HUES6 (cell line): ENCODE measurements around the gene KBTBD12.

ENCODE experiments used
- H3K27ac ChIP-seq: 2 replicates; pipeline ENCODE4 v1.7.0; 2013; ENCODE audit warnings: low read depth, mild to moderate bottlenecking, low read length, inconsistent platforms
- H3K27me3 ChIP-seq: 2 replicates; pipeline ENCODE4 v1.6.1; 2013; ENCODE audit warnings: low read length; ENCODE audit not compliant: control insufficient read depth, insufficient read depth
- H3K36me3 ChIP-seq: 2 replicates; pipeline ENCODE4 v1.6.1; 2013; ENCODE audit warnings: low read length; ENCODE audit not compliant: control insufficient read depth, insufficient read depth
- H3K4me1 ChIP-seq: 2 replicates; pipeline ENCODE4 v1.6.1; 2013; ENCODE audit warnings: low read length; ENCODE audit not compliant: control insufficient read depth, insufficient read depth
- H3K4me3 ChIP-seq: 2 replicates; pipeline ENCODE4 v1.5.1; 2013; ENCODE audit warnings: low read depth, low read length
- H3K9ac ChIP-seq: one replicate; pipeline ENCODE4 v1.6.1; 2013; ENCODE audit warnings: mild to moderate bottlenecking, low read length
- H3K9me3 ChIP-seq: 2 replicates; pipeline ENCODE4 v1.6.1; 2013; ENCODE audit warnings: low read depth, low read length; ENCODE audit not compliant: control insufficient read depth, insufficient read depth

KBTBD12 gene

DNA sequence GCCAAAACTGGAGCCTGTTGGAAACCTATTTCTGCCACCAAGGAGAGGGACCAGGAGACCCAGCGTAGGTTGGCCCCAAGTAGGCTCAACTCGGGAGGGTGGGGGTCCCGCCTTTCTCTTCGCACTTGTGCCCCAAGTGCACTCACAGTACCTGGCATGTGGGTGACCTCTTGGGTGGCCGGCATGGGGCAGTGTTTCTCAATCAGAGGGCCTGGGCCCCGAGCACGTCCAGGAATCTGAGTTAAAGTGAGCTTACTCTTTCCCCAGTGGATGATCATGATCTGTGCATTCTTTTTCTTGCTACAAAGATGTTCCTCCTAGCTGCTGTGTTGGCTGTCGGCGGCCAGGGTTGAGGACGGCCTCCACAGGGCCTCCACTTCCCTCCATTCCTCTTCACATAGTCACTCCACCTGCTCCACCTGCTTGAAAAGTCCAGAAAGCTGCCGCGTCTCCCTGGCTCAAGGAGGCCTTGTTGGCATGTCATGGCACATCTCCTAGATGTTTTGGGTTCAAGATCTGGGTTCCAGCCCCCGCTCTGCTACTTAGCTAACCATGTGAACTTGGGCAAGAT, 70.7 kb downstream of the KBTBD12 start:
- peaks cover 15% of the 10 kb centered on the region for H3K27me3 ChIP-seq
- H3K27ac ChIP-seq: no peak overlapping the region
- no peaks in the 10 kb centered on the region for H3K36me3 ChIP-seq
- H3K4me3 ChIP-seq: no peak overlapping the region
- no peaks in the 10 kb centered on the region for H3K4me1 ChIP-seq
- H3K9me3 ChIP-seq: no peaks in the 10 kb centered on the region
- no peak overlapping the region for H3K9ac ChIP-seq

DNA sequence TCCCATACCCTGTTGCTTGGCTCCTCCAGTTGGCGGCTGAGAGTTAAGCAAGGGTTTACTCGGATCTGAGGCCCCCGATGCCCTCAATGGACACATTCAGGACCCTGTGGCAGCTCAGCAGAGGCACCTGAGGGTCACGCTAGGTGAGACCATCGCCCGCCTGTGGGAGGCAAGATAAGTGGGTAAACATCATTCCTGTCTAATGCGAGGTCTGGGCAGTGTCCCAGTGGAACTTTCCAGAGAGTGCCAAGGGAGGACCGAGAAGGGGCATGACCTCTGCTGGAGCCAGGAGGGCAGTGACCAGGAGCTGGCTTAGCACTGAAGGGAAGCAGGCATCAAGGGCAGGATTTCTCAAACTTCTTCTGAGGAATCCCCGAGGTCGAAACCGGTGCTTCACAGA, 71.8 kb downstream of the KBTBD12 start:
- H3K4me3 ChIP-seq: no peak overlapping the region
- no peak overlapping the region for H3K27ac ChIP-seq
- no peak overlapping the region for H3K9ac ChIP-seq
- no peaks in the 10 kb centered on the region for H3K9me3 ChIP-seq
- no peaks in the 10 kb centered on the region for H3K36me3 ChIP-seq
- H3K4me1 ChIP-seq: no peaks in the 10 kb centered on the region
- peaks cover 26% of the 10 kb centered on the region for H3K27me3 ChIP-seq

DNA sequence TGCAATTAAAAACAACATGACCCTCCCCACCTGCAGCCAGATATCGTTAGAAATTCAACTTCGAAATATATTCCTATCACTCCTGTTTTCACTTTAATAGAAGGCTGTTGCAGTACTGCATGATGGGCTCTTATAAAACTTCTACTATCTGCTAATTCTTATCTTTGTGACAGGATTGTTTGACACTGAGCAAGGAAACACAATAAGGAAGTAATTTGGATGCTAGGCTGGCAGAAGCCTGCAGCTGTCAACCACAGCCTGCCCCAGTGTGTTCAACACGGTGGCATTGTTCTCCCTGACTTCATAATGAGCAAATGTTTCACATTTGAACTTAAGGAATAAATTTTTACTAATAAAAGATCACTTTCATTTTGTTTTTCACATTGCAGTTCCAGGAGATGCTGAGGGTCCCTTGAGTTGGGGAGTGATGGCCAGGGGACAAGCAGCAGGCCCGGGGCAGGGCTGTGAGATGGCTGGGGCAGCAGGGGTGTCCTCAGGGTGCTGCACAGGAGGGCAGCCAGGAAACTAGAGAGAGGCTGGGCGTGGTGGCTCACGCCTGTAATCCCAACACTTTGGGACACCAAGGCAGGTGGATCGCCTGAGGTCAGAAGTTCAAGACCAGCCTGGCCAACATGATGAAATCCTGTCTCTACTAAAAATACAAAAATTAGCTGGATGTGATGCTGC, 72.4 kb downstream of the KBTBD12 start:
- H3K9ac ChIP-seq: no peak overlapping the region
- H3K9me3 ChIP-seq: no peaks in the 10 kb centered on the region
- no peaks in the 10 kb centered on the region for H3K36me3 ChIP-seq
- H3K4me3 ChIP-seq: no peak overlapping the region
- H3K4me1 ChIP-seq: no peaks in the 10 kb centered on the region
- no peak overlapping the region for H3K27ac ChIP-seq
- H3K27me3 ChIP-seq: peaks cover 26% of the 10 kb centered on the region

DNA sequence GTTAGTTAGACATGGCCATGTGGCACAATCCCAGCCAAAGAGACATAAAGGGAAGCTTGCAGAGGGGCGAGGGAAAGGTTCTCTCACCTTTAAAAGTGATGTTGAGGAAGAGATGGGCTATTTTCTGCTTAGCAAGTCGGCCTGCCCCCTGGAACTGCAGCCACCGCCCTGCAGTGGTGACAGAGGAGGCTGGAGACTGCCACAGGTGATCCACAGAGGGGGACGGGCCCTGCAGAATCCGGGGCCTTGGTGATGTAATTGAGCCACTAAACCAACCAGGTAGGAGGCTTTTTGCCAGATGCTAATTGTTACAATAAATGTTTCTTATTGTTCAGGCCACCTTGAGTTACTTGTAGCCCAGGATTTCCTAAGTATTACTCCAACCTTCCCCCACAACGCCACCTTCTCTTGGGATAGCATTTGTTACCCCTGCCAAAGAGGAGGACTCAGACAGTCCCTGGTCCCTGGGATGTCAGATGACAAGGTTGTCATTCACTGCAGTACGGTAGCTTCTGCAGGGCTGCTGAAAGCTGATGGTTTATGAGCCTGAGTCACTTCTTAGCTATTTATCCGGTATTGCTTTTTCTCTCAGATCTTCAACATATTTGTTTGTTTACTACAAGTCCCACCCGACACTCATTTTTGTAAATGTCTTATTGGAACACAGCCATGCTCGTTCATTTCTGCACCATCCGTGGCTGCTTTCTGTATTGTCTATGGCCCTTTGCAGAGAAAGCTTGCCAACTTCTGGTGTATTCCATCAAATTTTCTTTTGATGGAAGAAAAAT, 73.9 kb downstream of the KBTBD12 start:
- Histone ChIP-seq H3K27me3 (peaks cover 31% of the 10 kb centered on the region), H3K4me1 (no peaks in the 10 kb centered on the region), H3K9me3 (no peaks in the 10 kb centered on the region), H3K4me3 (no peak overlapping the region), H3K9ac (no peak overlapping the region), H3K36me3 (no peaks in the 10 kb centered on the region), H3K27ac (no peak overlapping the region)

DNA sequence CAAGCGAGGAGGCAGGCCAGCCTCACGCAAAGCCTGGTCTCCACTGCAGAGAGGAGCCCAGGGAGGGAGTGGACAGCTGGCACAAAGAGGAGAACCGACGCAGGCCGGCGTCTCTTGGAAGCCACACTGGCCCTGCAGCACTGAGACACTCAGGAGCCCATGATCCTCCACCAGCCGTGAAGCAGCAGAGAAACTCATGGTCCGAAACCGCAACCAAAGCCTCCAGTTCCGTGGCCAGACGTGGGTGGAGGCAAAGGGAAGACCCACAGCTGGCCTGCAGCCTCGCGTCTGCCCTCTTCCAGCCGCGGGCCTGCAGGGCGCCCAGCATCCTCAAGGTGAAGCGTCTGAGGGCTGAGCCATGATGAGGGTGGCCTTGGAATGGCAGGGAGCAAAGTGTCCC, 75.0 kb downstream of the KBTBD12 start:
- Histone ChIP-seq H3K4me1 (no peaks in the 10 kb centered on the region), H3K27ac (no peak overlapping the region), H3K4me3 (no peak overlapping the region), H3K27me3 (peaks cover 38% of the 10 kb centered on the region), H3K36me3 (no peaks in the 10 kb centered on the region), H3K9me3 (no peaks in the 10 kb centered on the region), H3K9ac (no peak overlapping the region)

DNA sequence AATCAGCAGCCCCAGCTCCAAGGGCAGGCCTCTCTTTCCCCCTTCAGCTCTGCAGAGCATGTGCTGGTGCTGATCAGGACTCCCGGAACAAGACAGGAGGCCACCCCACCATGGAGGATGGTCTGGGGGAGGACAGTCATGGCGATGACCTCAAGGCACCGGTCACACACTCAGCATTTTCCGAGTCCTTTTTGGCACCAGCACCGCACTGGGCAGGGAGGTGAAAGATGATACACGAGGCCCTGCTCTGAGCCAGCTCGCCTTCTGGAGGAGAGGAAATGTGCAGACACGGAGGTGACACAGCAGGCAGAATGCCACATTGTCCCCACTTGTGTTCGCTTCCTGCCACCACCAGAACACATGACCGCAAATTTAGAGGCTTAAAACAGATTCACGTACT, 75.4 kb downstream of the KBTBD12 start:
- no peak overlapping the region for H3K9ac ChIP-seq
- H3K27ac ChIP-seq: no peak overlapping the region

DNA sequence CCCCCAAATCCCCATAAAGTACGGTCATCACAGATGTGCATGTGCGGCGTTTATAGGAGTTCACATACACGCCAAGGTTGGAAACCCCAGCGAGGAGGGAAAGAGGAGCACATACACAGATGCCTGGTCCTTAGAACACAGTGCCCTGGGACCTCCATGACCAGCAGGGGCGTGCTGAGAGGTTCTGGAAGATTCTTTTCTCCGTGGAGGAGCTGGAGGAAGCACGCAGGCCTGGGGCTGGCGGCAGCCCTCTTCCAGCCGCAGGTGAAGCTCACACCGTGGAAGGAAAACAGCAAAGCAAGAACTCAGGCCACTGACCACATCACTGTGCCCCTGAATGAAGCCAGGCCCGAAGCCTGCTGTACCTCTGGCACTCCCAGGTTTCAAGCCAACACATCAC, 76.2 kb downstream of the KBTBD12 start:
- Histone ChIP-seq H3K36me3 (no peaks in the 10 kb centered on the region), H3K4me3 (no peak overlapping the region), H3K27me3 (peaks cover 38% of the 10 kb centered on the region), H3K4me1 (no peaks in the 10 kb centered on the region), H3K9me3 (no peaks in the 10 kb centered on the region), H3K27ac (no peak overlapping the region), H3K9ac (no peak overlapping the region)

More for the DNA sequence above, 75.4 kb downstream of the KBTBD12 start:
- no peaks in the 10 kb centered on the region for H3K4me1 ChIP-seq
- no peaks in the 10 kb centered on the region for H3K36me3 ChIP-seq
- peaks cover 38% of the 10 kb centered on the region for H3K27me3 ChIP-seq
- H3K9me3 ChIP-seq: no peaks in the 10 kb centered on the region
- H3K4me3 ChIP-seq: no peak overlapping the region

DNA sequence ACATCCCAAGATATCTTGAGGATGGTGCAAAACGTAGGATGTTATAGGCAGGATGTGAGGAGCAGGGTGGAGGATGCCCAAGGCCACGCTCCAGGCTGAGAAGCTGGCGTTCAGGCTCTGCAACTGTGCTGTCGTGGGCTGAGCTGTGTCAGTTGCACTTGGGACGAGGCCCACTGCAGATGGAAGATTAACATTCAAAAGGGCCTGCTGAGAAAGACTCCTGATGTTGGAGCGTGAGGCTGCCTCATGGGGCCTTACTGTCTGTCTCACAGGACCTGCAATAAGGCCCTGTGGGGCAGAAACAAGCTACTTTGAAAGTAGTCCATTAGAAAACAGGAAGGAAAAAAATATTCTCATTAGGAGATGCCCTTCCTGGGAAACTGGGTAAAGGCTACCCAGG, 76.6 kb downstream of the KBTBD12 start:
- Histone ChIP-seq H3K36me3 (no peaks in the 10 kb centered on the region), H3K9ac (no peak overlapping the region), H3K4me3 (no peak overlapping the region), H3K9me3 (no peaks in the 10 kb centered on the region), H3K4me1 (no peaks in the 10 kb centered on the region), H3K27me3 (peaks cover 38% of the 10 kb centered on the region), H3K27ac (no peak overlapping the region)

DNA sequence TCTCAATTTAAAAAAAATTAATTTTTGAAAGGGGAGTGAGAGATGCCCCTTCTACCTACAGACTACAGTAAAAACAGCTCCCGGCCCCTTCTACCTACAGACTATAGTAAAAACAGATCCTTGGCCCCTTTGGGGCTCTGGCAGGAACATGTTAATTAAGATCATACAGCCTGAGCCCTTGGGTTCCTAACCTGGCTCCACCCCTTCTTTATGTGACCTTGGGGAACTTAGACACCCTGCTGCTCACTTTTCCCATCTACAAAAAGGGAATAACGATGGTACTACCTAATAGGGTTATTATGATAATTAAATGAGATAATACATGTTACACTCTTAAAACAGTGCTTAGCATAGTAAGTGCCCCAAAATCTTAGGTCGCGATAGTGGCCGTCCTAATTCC, 77.1 kb downstream of the KBTBD12 start:
- Histone ChIP-seq H3K4me1 (no peaks in the 10 kb centered on the region), H3K36me3 (no peaks in the 10 kb centered on the region), H3K9me3 (no peaks in the 10 kb centered on the region), H3K27ac (no peak overlapping the region), H3K4me3 (no peak overlapping the region), H3K9ac (no peak overlapping the region), H3K27me3 (peaks cover 38% of the 10 kb centered on the region)

DNA sequence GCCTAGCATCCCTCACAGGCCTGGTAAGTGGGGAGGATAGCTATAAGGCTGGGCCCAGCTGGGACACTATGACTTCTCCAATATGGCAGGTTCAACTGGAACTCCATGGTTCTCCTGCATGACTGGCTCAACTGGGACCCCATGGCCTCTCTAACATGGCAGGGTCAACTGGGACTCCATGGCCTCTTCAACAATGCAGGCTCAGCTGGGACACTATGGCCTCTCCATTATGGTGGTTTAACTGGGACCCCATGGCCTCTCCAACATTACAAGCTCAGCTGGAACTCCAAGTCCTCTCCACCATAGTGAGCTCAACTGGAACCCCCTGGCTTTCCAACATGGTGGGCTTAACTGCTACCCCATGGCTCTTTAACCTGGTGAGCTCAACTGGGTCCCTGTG, 79.0 kb downstream of the KBTBD12 start:
- peaks cover 40% of the 10 kb centered on the region for H3K27me3 ChIP-seq
- H3K4me1 ChIP-seq: no peaks in the 10 kb centered on the region
- no peak overlapping the region for H3K27ac ChIP-seq
- no peaks in the 10 kb centered on the region for H3K36me3 ChIP-seq
- no peak overlapping the region for H3K4me3 ChIP-seq
- no peak overlapping the region for H3K9ac ChIP-seq
- no peaks in the 10 kb centered on the region for H3K9me3 ChIP-seq

DNA sequence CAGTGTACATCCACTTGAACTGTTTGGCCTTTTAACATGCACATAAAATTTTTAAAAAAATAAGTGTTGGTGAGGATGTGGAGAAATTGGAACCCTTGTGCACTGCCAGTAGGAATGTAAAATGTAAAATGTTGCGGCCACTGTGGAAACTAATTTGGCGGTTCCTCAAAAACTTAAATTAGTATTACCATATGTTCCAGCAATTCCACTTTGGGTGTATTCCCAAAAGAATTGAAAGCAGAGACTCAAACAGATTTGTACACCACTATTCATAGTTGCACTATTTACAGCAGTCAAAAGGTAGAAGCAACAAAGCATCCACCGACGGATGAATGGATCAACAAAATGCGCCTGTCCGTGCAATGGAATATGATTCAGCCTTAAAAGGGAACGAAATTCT, 82.0 kb downstream of the KBTBD12 start:
- H3K36me3 ChIP-seq: no peaks in the 10 kb centered on the region
- H3K27me3 ChIP-seq: peaks cover 19% of the 10 kb centered on the region
- H3K9me3 ChIP-seq: no peaks in the 10 kb centered on the region
- H3K9ac ChIP-seq: no peak overlapping the region
- no peak overlapping the region for H3K4me3 ChIP-seq
- H3K4me1 ChIP-seq: no peaks in the 10 kb centered on the region
- no peak overlapping the region for H3K27ac ChIP-seq
